HG03025 (cell line): ENCODE measurements around the gene HAUS2.
"Not testable (repeated sequence)": the region's sequence is repeated elsewhere in the genome, so short reads cannot be mapped to it uniquely, and the experiment has no call there.

Experiments
- ATAC-seq: cut with Tn5 transposase; IDR thresholded peaks from one replicate; pipeline ENCODE4 v1.9.1; 2021; ENCODE audit warnings: mild to moderate bottlenecking, moderate library complexity; ENCODE audit not compliant: unreplicated experiment, low FRiP score

The HAUS2 gene

GRCh38 chr15:42548249-42549031, at the start of gene HAUS2, which contains the start of gene LRRC57:
TSS of gene HAUS2 (plus strand) at chr15:42548838. CDS start at chr15:42548873, 35 bp downstream.
TSS of gene LRRC57 (minus strand) at chr15:42548793. CDS start at chr15:42548434, 359 bp downstream.
- ATAC-seq: peak; percentile 73

GRCh38 chr15:42499858-42500609, 48.6 kb upstream of the HAUS2 start:
- ATAC-seq: no peak

- ATAC-seq: no peak
Measured at GRCh38 chr15:42502477-42502876, 46.2 kb upstream of the HAUS2 start.

GRCh38 chr15:42503825-42504224, 44.8 kb upstream of the HAUS2 start:
- ATAC-seq: no peak

- no peak for ATAC-seq
Measured at GRCh38 chr15:42504631-42505030, 44.0 kb upstream of the HAUS2 start.

GRCh38 chr15:42507514-42507913, 41.1 kb upstream of the HAUS2 start:
- ATAC-seq: no peak

GRCh38 chr15:42508263-42508690, 40.4 kb upstream of the HAUS2 start:
- ATAC-seq: no peak

GRCh38 chr15:42510258-42511006, 38.2 kb upstream of the HAUS2 start:
- ATAC-seq: no peak

GRCh38 chr15:42511007-42511391, 37.6 kb upstream of the HAUS2 start:
- ATAC-seq: no peak

- ATAC-seq: no peak
Measured at GRCh38 chr15:42523331-42523730, 25.3 kb upstream of the HAUS2 start.

- no peak for ATAC-seq
Measured at GRCh38 chr15:42528970-42529369, 19.7 kb upstream of the HAUS2 start.

- no peak for ATAC-seq
Measured at GRCh38 chr15:42533246-42533645, 15.4 kb upstream of the HAUS2 start.

- no peak for ATAC-seq
Measured at GRCh38 chr15:42544853-42545629, 3.6 kb upstream of the HAUS2 start.

GRCh38 chr15:42547918-42548248, 755 bp upstream of the HAUS2 start:
- no peak for ATAC-seq

- peak; percentile 6 for ATAC-seq
Measured at GRCh38 chr15:42549032-42549491, 424 bp downstream of the HAUS2 start.

- no peak for ATAC-seq
Measured at GRCh38 chr15:42549741-42550392, 1.2 kb downstream of the HAUS2 start.

GRCh38 chr15:42553554-42553953, 4.9 kb downstream of the HAUS2 start:
- ATAC-seq: no peak

- not testable (repeated sequence) for ATAC-seq
Measured at GRCh38 chr15:42556550-42557207, 8.0 kb downstream of the HAUS2 start.

- ATAC-seq: no peak
Measured at GRCh38 chr15:42558739-42559138, 10.1 kb downstream of the HAUS2 start.
